PC-3 (cell line): Measurements from ENCODE around the gene STAG1. TPM values are rescaled to one million over a fixed set of nuclear protein-coding genes. Genes with fewer than 3 reads are reported as not detected.
"Not testable (repeated sequence)": the region's sequence is repeated elsewhere in the genome, so short reads cannot be mapped to it uniquely, and the experiment has no call there.

Experiments
- ATAC-seq: fragments of 200-7000 bp; cut with Tn5 transposase; 2 replicates; pipeline ENCODE4 v1.9.1; 2020; ENCODE audit warnings: mild to moderate bottlenecking, moderate library complexity
- BruUV-seq: library from RNA; stranded (reverse); fragments of 400-500 nt; replicated peaks from 2 replicates; lab custom pipeline; 2021; lab: Mats Ljungman, UMichigan
- CTCF ChIA-PET: fragments of 300-600 bp; sonication (Branson Sonifier 250); formaldehyde crosslinking; loops from one replicate; lab custom pipeline; 2022; ENCODE audit warnings: antibody characterized with exemption; lab: Charles Lee
- POLR2A ChIA-PET: fragments of 300-600 bp; sonication (Branson Sonifier 250); formaldehyde crosslinking; loops from one replicate; lab custom pipeline; 2022; ENCODE audit warnings: antibody characterized with exemption; ENCODE audit not compliant: unreplicated experiment; lab: Charles Lee
- DNase-seq: peaks from one replicate; pipeline ENCODE4 v3.0.0-alpha.2; 2015
- H2AFZ ChIP-seq: fragments of 300-600 bp; sonication (generic); 2 replicates; pipeline ENCODE4 v1.6.0; 2016; ENCODE audit warnings: antibody characterized with exemption, low read length
- H3F3A ChIP-seq: fragments of 300-600 bp; sonication (generic); one replicate; pipeline ENCODE4 v1.6.0; 2017; ENCODE audit warnings: antibody characterized with exemption, low read length, control low read depth, mild to moderate bottlenecking; ENCODE audit not compliant: unreplicated experiment
- H3K27ac ChIP-seq: fragments of 300-600 bp; sonication (generic); 2 replicates; pipeline ENCODE4 v1.5.1; 2016; ENCODE audit warnings: mild to moderate bottlenecking, low read length
- H3K27me3 ChIP-seq: fragments of 300-600 bp; sonication (generic); 2 replicates; pipeline ENCODE4 v1.6.1; 2016; ENCODE audit warnings: low read length, mixed read lengths
- H3K36me3 ChIP-seq: fragments of 300-600 bp; sonication (generic); 2 replicates; pipeline ENCODE4 v1.6.1; 2016; ENCODE audit warnings: low read depth, mixed run types, low read length, mixed read lengths
- H3K4me1 ChIP-seq: fragments of 300-600 bp; sonication (generic); 2 replicates; pipeline ENCODE4 v1.5.1; 2016; ENCODE audit warnings: low read length; ENCODE audit not compliant: insufficient read depth
- H3K4me2 ChIP-seq: fragments of 300-600 bp; sonication (generic); 2 replicates; pipeline ENCODE4 v1.6.0; 2016; ENCODE audit warnings: low read length
- H3K4me3 ChIP-seq: fragments of 300-600 bp; sonication (generic); 2 replicates; pipeline ENCODE4 v1.5.1; 2016; ENCODE audit warnings: mild to moderate bottlenecking, low read length, mixed read lengths
- H3K79me2 ChIP-seq: fragments of 300-600 bp; sonication (generic); 2 replicates; pipeline ENCODE4 v1.6.1; 2017; ENCODE audit warnings: low read length, mixed read lengths
- H3K9ac ChIP-seq: fragments of 300-600 bp; sonication (generic); 2 replicates; pipeline ENCODE4 v1.6.0; 2016; ENCODE audit warnings: mild to moderate bottlenecking, low read length
- H3K9me2 ChIP-seq: fragments of 300-600 bp; sonication (generic); replicated peaks from 2 replicates; pipeline ENCODE4 v1.6.1; 2016; ENCODE audit warnings: mixed run types, low read length, mixed read lengths
- H3K9me3 ChIP-seq: fragments of 300-600 bp; sonication (generic); 2 replicates; pipeline ENCODE4 v1.6.1; 2016; ENCODE audit warnings: low read length, mixed read lengths
- H4K20me1 ChIP-seq: fragments of 300-600 bp; sonication (generic); 2 replicates; pipeline ENCODE4 v1.6.1; 2016; ENCODE audit warnings: low read length, mixed read lengths
- EZH2 ChIP-seq: fragments of 300-600 bp; sonication (generic); IDR thresholded peaks from one replicate; pipeline ENCODE4 v1.6.1; 2017; ENCODE audit warnings: antibody characterized with exemption, mild to moderate bottlenecking, low read length; ENCODE audit not compliant: unreplicated experiment
- EZH2phosphoT487 ChIP-seq: fragments of 300-600 bp; sonication (generic); IDR thresholded peaks from 2 replicates; pipeline ENCODE4 v1.6.1; 2018; ENCODE audit warnings: mild to moderate bottlenecking, antibody characterized with exemption, low read length, borderline replicate concordance
- intact Hi-C: fragments of 100-400 bp; cut with micrococcal nuclease; formaldehyde crosslinking; loops from 2 replicates; pipeline ENCODE4 v1.9.0; 2023
- total RNA-seq: library from RNA; depleted of rRNA; stranded (reverse); fragments of >200 nt; gene quantifications from 2 replicates; pipeline ENCODE4 v1.2.3, GENCODE V29; 2014
- TF ChIP-seq, protein P1 (sequence below): fragments of 300-600 bp; sonication (generic); conservative IDR thresholded peaks from 2 replicates; pipeline ENCODE4 v1.5.1; 2017; ENCODE audit warnings: antibody characterized with exemption, low read depth, mild to moderate bottlenecking, low read length

The STAG1 gene
- total RNA-seq, 1 experiment from 2014 or later, result 14.6 TPM

DNA sequence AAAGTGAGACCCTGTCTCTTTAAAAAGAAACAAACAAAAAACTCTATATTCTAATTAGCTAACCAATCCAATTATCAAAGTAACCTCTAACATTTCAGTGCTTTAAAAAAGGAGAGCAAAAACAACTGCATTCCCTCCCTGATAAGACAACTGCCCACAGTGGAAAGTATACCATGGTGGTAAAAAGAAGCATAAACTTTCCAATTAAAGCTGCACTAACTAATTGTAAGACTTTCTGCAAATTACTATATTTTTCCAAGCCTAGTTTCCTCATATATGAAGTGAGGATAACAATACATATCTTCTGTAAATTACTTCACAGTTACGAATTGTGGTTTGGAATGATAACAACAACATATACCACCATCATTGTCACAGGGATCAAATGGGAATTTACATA is 35.5 kb downstream of the STAG1 start:
- no peaks in the 10 kb centered on the region for H3K9me3 ChIP-seq
- no peak overlapping the region for H3K27ac ChIP-seq
- TF ChIP-seq, protein P1, sequence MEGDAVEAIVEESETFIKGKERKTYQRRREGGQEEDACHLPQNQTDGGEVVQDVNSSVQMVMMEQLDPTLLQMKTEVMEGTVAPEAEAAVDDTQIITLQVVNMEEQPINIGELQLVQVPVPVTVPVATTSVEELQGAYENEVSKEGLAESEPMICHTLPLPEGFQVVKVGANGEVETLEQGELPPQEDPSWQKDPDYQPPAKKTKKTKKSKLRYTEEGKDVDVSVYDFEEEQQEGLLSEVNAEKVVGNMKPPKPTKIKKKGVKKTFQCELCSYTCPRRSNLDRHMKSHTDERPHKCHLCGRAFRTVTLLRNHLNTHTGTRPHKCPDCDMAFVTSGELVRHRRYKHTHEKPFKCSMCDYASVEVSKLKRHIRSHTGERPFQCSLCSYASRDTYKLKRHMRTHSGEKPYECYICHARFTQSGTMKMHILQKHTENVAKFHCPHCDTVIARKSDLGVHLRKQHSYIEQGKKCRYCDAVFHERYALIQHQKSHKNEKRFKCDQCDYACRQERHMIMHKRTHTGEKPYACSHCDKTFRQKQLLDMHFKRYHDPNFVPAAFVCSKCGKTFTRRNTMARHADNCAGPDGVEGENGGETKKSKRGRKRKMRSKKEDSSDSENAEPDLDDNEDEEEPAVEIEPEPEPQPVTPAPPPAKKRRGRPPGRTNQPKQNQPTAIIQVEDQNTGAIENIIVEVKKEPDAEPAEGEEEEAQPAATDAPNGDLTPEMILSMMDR, result no peak
- TF ChIP-seq EZH2, result no peak
- TF ChIP-seq EZH2phosphoT487, result no peak
- H3K4me2 ChIP-seq, result no peak overlapping the region
- H3F3A ChIP-seq, result no peaks in the 10 kb centered on the region
- intact Hi-C loops, result no loop called here
- H3K4me1 ChIP-seq, result no peaks in the 10 kb centered on the region
- no peaks in the 10 kb centered on the region for H4K20me1 ChIP-seq
- no TSS peak for BruUV-seq
- no peak overlapping the region for H3K4me3 ChIP-seq
- no peaks in the 10 kb centered on the region for H3K27me3 ChIP-seq
- H3K79me2 ChIP-seq, result peaks cover 76% of the 10 kb centered on the region
- H2AFZ ChIP-seq, result no peak overlapping the region
- ATAC-seq (no peak), DNase-seq (no peak)
- no peaks in the 10 kb centered on the region for H3K9me2 ChIP-seq
- POLR2A ChIA-PET, result no interaction called here
- no peaks in the 10 kb centered on the region for H3K36me3 ChIP-seq
- CTCF ChIA-PET, result no interaction called here
- H3K9ac ChIP-seq, result no peak overlapping the region

DNA sequence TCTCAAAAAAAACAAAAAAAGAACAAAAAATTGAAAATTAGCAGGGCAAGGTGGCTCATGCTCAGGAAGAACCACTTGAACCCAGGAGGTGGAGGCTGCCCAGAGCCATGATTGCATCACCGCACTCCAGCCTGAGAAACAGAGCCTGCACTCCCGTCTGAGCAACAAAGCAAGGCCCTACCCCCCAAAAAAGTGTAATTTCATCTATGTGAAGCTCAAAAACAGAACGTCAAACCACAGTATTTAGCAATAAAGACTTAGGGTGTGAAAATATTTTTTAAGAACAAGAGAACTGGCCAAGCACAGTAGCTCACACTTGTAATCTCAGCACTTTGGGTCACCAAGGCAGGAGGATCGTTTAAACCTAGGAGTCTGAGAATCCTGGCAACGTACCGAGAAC is 38.2 kb downstream of the STAG1 start:
- POLR2A ChIA-PET, result no interaction called here
- Histone ChIP-seq H3K36me3 (no peaks in the 10 kb centered on the region), H3K4me1 (no peaks in the 10 kb centered on the region), H3K27ac (no peak overlapping the region), H3K9me2 (no peaks in the 10 kb centered on the region), H3K4me3 (no peak overlapping the region), H3K79me2 (peaks cover 76% of the 10 kb centered on the region), H3F3A (no peaks in the 10 kb centered on the region), H3K9me3 (no peaks in the 10 kb centered on the region), H3K9ac (no peak overlapping the region), H3K4me2 (no peak overlapping the region), H2AFZ (no peak overlapping the region), H4K20me1 (no peaks in the 10 kb centered on the region), H3K27me3 (no peaks in the 10 kb centered on the region)
- BruUV-seq, result no TSS peak
- CTCF ChIA-PET, result no interaction called here
- intact Hi-C loops, result no loop called here
- TF ChIP-seq, protein P1, result no peak
- TF ChIP-seq EZH2 (no peak), EZH2phosphoT487 (no peak)
- DNase-seq (no peak), ATAC-seq (no peak)

- ATAC-seq, result no peak
Observed at GRCh38 chr3:136712941-136713340, 39.2 kb downstream of the STAG1 start.

DNA sequence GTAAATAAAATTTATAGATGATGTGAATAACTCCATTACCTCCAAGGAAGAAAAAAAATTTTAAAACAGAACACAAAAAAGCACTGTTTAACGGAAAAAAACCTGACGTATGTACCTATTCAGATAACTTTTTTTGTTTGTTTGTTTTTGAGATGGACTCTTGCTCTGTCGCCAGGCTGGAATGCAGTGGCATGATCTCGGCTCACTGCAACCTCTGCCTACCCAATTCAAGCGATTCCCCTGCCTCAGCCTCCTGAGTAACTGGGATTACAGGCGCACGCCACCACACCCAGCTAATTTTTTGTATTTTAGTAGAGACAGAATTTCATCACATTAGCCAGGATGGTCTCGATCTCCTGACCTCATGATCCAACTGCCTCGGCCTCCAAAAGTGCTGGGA is 40.3 kb downstream of the STAG1 start:
- H3K4me1 ChIP-seq, H3K9me3 ChIP-seq, POLR2A ChIA-PET, CTCF ChIA-PET, H3K36me3 ChIP-seq, H3K4me2 ChIP-seq, H3K27me3 ChIP-seq, H3K9ac ChIP-seq, H4K20me1 ChIP-seq, BruUV-seq, H3K27ac ChIP-seq, ATAC-seq, H3K9me2 ChIP-seq, H3F3A ChIP-seq, intact Hi-C loops, H3K4me3 ChIP-seq, H2AFZ ChIP-seq: not testable (repeated sequence)
- peak; percentile 7 for DNase-seq
- H3K79me2 ChIP-seq, result peaks cover 72% of the 10 kb centered on the region

More at GRCh38 chr3:136712941-136713340, 39.2 kb downstream of the STAG1 start:
- Histone ChIP-seq H3K4me2 (no peak overlapping the region), H3K9ac (no peak overlapping the region), H3K4me1 (no peaks in the 10 kb centered on the region), H3K27ac (no peak overlapping the region), H3K9me3 (no peaks in the 10 kb centered on the region), H3K4me3 (no peak overlapping the region), H3F3A (no peaks in the 10 kb centered on the region), H3K79me2 (peaks cover 71% of the 10 kb centered on the region), H4K20me1 (no peaks in the 10 kb centered on the region), H3K9me2 (no peaks in the 10 kb centered on the region), H2AFZ (no peak overlapping the region), H3K36me3 (no peaks in the 10 kb centered on the region), H3K27me3 (no peaks in the 10 kb centered on the region)
- BruUV-seq, result no TSS peak
- DNase-seq, result no peak
- POLR2A ChIA-PET, result no interaction called here
- intact Hi-C loops, result no loop called here
- CTCF ChIA-PET, result no interaction called here
- TF ChIP-seq EZH2 (no peak), EZH2phosphoT487 (no peak)
- TF ChIP-seq, protein P1, result no peak
